Fibroblast of pulmonary artery (primary cell): Measurements from ENCODE around the gene NUAK2.
A peak's percentile ranks its signal among the peaks of the same experiment; 100 is the strongest.

Experiments
- DNase-seq: peaks from one replicate; pipeline ENCODE4 v3.0.0-alpha.2; 2010; ENCODE audit warnings: low read depth
- H3K4me3 ChIP-seq: replicated peaks from 2 replicates; pipeline ENCODE4 v1.5.1; 2011; ENCODE audit warnings: low read depth, mild to moderate bottlenecking, control low read depth, low read length, moderate library complexity
- TF ChIP-seq, protein P1 (sequence below): IDR thresholded peaks from 2 replicates; pipeline ENCODE4 v1.5.1; 2011; ENCODE audit warnings: mild to moderate bottlenecking, control low read depth, low read length, inconsistent platforms; ENCODE audit errors: missing control alignments

NUAK2 gene

DNA sequence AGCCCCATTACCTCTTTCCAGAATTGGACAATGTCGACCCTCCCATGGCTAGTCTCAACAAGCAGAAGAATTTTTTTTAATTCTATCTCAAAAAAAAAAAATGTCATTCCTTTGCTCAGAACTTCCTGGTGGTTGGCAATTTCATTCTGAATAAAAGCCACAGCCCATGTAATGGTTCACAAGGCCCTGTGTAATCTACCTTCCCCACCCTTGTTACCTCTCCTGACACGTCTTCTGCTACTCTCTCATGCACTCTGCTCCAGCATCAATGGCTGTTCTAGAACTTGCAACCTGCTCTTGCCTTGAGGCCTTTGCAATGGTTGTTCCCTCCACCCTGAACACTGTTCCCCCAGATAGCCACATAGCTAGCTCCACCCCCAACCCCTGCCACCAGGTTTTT is 25.4 kb downstream of the NUAK2 start:
- no peak overlapping the region for H3K4me3 ChIP-seq
- TF ChIP-seq, protein P1, sequence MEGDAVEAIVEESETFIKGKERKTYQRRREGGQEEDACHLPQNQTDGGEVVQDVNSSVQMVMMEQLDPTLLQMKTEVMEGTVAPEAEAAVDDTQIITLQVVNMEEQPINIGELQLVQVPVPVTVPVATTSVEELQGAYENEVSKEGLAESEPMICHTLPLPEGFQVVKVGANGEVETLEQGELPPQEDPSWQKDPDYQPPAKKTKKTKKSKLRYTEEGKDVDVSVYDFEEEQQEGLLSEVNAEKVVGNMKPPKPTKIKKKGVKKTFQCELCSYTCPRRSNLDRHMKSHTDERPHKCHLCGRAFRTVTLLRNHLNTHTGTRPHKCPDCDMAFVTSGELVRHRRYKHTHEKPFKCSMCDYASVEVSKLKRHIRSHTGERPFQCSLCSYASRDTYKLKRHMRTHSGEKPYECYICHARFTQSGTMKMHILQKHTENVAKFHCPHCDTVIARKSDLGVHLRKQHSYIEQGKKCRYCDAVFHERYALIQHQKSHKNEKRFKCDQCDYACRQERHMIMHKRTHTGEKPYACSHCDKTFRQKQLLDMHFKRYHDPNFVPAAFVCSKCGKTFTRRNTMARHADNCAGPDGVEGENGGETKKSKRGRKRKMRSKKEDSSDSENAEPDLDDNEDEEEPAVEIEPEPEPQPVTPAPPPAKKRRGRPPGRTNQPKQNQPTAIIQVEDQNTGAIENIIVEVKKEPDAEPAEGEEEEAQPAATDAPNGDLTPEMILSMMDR: no peak
- no peak for DNase-seq

DNA sequence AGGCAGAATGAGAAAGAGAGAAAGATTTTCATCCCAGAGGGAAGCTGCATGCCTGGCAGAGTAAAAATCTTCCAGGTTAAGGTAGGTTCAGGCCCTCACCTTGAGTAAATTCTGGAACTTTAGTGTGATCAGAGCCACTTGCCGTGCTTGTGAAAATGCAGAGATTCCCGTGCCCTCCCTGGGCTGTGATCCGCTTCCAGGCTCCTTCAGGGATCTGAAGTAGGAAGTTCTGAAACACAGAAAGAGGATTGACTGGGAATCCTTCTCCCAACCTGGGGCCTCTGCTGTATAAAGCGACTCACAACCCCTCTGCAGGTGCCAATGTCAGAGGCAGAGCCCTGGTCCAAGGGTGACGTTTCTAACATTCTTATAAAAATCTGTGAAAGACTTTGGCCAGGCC is 26.6 kb downstream of the NUAK2 start:
- H3K4me3 ChIP-seq: no peak overlapping the region
- TF ChIP-seq, protein P1: no peak
- DNase-seq: no peak

DNA sequence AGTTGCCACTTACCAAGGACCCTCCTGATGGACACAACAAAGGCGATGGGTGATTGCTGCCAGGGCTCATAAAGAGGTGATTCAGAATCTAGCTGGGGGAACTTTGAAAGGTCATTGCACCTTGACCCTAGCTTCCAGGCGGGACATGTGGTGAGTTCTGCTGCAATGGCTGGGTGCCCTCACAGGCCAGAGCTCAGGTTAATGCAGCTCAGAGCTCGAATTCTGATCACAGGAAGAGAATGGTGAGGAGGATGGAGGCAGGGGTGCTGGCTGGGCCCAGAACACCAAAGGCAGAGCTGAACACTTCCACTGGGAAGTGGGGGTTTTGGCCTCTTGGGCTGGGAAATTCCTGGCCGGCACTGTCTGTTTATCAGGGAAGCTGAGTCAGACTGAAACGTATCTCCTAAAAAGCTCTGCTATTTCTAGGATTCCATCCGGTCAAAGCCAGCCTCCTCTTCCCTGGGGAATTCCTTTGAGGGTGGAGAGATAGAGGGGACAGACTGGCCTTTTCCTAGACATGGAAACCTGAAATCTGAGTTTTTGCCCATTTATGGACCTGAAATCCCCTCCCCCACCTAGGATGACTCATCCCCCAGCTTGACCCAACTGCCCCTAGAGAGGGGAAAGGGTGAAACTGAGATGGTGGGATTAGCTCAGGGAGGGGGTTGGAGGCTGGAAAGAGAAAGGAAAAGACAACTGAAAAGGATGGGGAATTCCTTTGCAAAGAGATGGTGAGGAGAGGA is 27.2 kb downstream of the NUAK2 start:
- no peak overlapping the region for H3K4me3 ChIP-seq
- peak; percentile 93 for DNase-seq
- TF ChIP-seq, protein P1: no peak

DNA sequence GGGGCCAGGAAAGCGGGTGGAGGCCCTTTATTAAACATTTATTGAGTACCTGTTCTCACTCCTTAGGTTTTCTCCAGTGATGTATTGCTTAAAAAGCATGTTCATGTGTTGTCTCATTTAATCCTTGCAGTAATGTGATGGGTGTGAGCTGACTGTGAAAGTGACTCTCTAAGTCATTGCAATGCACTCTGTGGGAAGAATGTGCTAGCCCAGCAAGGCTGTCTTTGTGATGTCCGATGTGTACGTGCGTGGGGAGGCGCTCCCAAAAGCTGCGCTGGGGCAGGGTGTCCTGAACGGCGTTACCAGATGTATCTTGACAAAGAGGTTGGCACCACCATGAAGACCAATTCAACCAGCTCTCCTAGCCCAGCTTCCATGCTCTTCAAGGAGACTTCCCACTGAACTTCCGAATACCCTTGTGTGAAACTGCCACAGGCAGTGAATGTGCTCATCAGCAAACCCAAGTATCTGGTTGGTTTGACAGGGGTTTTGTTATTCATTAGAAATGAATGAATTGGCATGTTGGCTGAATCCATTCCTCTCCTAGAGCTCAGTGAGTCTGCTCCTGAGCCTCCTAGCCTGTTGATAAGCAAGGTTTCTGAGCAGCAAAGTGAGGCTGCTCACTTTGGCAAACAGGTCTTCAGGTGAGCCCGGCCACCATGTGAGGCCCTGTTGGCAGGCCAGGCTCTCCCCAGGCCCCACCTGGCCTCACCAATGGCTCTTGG is 28.0 kb downstream of the NUAK2 start:
- no peak overlapping the region for H3K4me3 ChIP-seq
- TF ChIP-seq, protein P1: no peak
- no peak for DNase-seq

DNA sequence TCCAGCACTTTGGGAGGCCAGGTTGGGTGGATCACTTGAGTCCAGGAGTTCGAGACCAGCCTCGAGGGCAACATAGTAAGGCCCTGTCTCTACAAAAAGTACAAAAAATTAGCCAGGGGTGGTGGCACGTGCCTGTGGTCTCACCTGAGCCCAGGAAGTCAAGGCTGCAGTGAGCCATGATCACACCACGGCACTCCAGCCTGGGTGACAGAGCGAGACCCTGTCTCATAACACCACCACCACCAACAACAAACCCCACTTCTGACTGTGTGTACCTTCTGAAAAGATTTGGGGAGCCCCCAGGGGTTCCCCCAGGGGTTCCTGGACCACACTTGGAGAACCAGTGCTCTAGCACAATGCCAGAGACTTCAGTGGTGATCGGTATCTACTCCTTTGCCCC is 29.9 kb downstream of the NUAK2 start:
- DNase-seq: no peak
- TF ChIP-seq, protein P1: no peak
- no peak overlapping the region for H3K4me3 ChIP-seq

DNA sequence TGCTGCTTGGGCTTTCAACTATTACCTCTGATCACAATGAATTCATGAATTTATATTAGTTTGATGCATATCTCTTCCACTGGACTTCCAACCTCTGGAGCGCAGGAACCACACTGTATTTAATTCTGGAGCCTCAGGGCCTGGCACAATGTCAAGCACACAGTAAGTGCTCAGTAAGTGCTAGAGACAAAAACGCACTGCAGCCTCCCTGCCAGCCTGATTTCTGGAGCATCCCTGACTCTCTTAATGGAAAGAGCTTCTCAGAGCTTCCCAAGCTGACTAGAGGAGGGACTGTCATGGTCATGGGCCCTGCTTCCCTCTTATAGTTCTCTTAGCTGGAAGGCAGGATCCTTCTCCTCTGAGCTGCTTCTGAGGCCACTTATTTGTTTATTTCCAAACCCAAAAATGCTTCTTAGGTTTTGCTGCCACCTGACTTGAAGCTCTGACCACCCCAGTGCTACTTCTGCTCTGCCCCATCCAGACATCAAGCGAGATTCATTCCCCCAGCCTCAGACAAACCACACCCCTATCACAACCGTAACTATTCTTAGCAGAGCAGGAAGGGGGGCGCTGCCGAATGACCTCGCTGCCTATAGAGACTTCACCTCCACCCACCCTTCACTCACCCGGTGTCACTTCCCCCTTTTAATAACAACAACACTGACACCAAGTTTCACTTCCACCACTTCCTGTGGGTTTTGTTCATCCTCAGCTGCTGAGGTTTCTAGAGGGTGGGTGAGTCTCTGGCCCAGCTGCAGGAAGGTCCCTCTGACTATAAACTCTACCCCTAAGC is 33.6 kb downstream of the NUAK2 start:
- TF ChIP-seq, protein P1: no peak
- no peak for DNase-seq
- H3K4me3 ChIP-seq: no peak overlapping the region
